ENCODE results near the gene RGS3. TPM values are rescaled to one million over a fixed set of nuclear protein-coding genes. Genes with fewer than 3 reads are reported as not detected.
A peak's percentile ranks its signal among the peaks of the same experiment; 100 is the strongest.

Gene RGS3
- total RNA-seq, 1 donor from 2014 or later, result 29.9 TPM

DNA sequence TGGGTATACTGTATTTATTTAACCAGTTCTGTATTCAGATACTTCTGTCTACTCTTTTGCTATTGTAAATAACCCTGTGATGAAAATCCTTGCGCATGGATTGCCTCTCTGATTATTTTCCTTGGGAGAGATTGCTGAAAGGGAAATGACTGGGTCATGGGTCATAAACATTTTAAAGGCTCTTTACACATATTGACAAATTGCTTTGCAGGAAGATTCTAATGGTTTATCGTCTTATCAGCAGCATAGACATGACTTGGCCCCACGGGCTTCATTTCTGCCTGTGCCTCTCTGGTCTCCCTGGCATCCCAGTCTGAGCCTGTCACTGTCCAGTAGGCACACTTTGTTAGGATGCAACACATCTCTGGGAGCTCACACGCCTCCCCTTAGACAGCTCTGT lies 52.3 kb downstream of the RGS3 start:
- H3K4me1 Mint-ChIP-seq (ENCODE audit: unreplicated experiment), result peaks cover 41% of the 10 kb centered on the region
- no peaks in the 10 kb centered on the region for H3K9me3 Mint-ChIP-seq
- H3K4me3 Mint-ChIP-seq, result no peak overlapping the region
- H3K36me3 Mint-ChIP-seq, result no peaks in the 10 kb centered on the region
- peaks cover 6% of the 10 kb centered on the region for H3K27me3 Mint-ChIP-seq
- H3K27ac Mint-ChIP-seq, result no peak overlapping the region
- no peak for DNase-seq (ENCODE audit: extremely low spot score, unreplicated experiment)
- no peak for TF ChIP-seq CTCF (conservative IDR thresholded peaks at IDR 0.05)

DNA sequence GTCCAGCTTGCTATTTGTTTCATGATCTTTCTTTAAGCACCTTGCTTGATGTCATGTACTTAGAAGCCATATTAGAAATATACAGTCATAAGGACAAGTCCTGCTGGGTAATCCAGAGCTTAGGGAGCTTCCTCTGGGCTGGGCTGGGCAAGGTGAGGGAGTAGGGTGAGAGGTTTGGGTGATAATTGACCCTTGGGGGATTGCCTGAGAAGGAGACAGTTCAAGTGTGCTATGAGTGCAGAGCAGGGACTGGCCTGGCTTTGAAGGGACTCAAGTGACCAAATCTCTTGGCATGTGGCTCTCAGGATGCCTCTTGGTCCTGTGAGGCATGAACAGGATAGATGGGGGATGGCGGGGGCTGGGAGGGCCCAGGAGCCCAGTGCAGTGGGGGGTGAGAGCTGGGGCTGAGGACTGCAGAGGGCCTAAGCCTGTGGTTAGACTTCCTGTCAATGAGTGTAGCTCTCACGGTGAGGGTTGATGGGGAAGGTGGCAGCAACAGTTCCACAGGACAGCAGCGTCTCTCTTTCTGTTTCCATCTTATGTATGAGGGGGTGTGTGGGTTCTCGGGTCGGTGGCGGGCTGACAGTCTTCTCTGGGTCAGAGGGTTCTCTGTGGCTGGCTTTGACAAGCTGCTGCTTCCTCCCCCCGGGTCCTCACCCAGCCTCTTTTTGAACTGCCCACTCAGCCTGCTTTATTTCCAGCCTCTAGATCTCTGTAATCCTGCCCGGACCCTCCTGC lies 53.5 kb downstream of the RGS3 start:
- no peak overlapping the region for H3K27ac Mint-ChIP-seq
- peaks cover 6% of the 10 kb centered on the region for H3K27me3 Mint-ChIP-seq
- no peaks in the 10 kb centered on the region for H3K36me3 Mint-ChIP-seq
- H3K9me3 Mint-ChIP-seq, result no peaks in the 10 kb centered on the region
- no peak overlapping the region for H3K4me3 Mint-ChIP-seq
- TF ChIP-seq CTCF (conservative IDR thresholded peaks at IDR 0.05), result no peak
- DNase-seq (ENCODE audit: extremely low spot score, unreplicated experiment), result no peak
- H3K4me1 Mint-ChIP-seq (ENCODE audit: unreplicated experiment), result peaks cover 37% of the 10 kb centered on the region

GRCh38 chr9:113519426-113520108 lies 56.0 kb downstream of the RGS3 start:
- no peak for DNase-seq (ENCODE audit: extremely low spot score, unreplicated experiment)

GRCh38 chr9:113520109-113520642 lies 56.6 kb downstream of the RGS3 start:
- Mint-ChIP-seq H3K36me3 (no peaks in the 10 kb centered on the region), H3K9me3 (no peaks in the 10 kb centered on the region), H3K27me3 (peaks cover 3% of the 10 kb centered on the region), H3K27ac (no peak overlapping the region), H3K4me1 (ENCODE audit: unreplicated experiment) (peaks cover 26% of the 10 kb centered on the region), H3K4me3 (no peak overlapping the region)
- TF ChIP-seq CTCF (conservative IDR thresholded peaks at IDR 0.05), result no peak
- DNase-seq (ENCODE audit: extremely low spot score, unreplicated experiment), result no peak

More at GRCh38 chr9:113519426-113520108, 56.0 kb downstream of the RGS3 start:
- peaks cover 26% of the 10 kb centered on the region for H3K4me1 Mint-ChIP-seq (ENCODE audit: unreplicated experiment)
- H3K9me3 Mint-ChIP-seq, result no peaks in the 10 kb centered on the region
- no peak overlapping the region for H3K4me3 Mint-ChIP-seq
- TF ChIP-seq CTCF (conservative IDR thresholded peaks at IDR 0.05), result no peak
- H3K27me3 Mint-ChIP-seq, result peaks cover 3% of the 10 kb centered on the region
- H3K36me3 Mint-ChIP-seq, result no peaks in the 10 kb centered on the region
- peak overlapping the region; percentile 50 for H3K27ac Mint-ChIP-seq

DNA sequence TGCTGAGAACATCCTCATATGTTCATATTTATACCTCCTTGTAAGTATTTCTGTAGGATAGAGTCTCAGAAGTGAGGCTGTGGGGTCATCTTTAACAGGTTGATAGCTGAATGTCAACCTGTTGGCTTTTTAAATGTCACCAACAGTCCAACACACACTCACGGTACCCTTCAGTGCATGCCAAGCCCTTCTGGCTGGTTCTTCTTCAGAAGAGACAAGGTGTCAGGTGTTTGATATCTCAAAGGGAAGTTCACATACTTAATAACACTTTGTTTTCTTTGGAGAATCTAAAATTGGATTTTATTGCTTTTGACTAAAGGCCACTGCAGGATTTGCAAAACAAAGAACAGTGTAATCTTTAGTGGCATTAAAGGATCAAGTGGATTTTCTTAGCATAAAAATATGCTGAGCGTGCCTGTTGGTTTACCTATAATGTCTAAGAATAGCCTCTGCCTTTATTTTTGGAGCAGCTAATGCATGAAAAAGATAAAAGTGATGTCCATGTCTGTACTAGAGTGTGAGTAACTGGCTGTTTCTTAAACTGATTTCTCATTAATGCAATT lies 58.2 kb downstream of the RGS3 start:
- Mint-ChIP-seq H3K4me3 (no peak overlapping the region), H3K27ac (no peak overlapping the region), H3K9me3 (no peaks in the 10 kb centered on the region), H3K4me1 (ENCODE audit: unreplicated experiment) (peaks cover 21% of the 10 kb centered on the region), H3K36me3 (no peaks in the 10 kb centered on the region), H3K27me3 (peaks cover 3% of the 10 kb centered on the region)
- TF ChIP-seq CTCF (conservative IDR thresholded peaks at IDR 0.05), result no peak
- no peak for DNase-seq (ENCODE audit: extremely low spot score, unreplicated experiment)
